GM12875 (cell line): ENCODE results near the gene NOD1.

ENCODE experiments used
- H3K4me3 ChIP-seq: one replicate; pipeline ENCODE4 v1.5.1; 2011; ENCODE audit warnings: low read depth, low read length, control low read depth
- CTCF ChIP-seq: IDR thresholded peaks from 2 replicates; pipeline ENCODE4 v1.5.1; 2011; ENCODE audit warnings: low read depth, mild to moderate bottlenecking, control low read depth, inconsistent platforms, low read length, moderate library complexity, borderline replicate concordance; ENCODE audit not compliant: insufficient read depth

NOD1 gene

DNA sequence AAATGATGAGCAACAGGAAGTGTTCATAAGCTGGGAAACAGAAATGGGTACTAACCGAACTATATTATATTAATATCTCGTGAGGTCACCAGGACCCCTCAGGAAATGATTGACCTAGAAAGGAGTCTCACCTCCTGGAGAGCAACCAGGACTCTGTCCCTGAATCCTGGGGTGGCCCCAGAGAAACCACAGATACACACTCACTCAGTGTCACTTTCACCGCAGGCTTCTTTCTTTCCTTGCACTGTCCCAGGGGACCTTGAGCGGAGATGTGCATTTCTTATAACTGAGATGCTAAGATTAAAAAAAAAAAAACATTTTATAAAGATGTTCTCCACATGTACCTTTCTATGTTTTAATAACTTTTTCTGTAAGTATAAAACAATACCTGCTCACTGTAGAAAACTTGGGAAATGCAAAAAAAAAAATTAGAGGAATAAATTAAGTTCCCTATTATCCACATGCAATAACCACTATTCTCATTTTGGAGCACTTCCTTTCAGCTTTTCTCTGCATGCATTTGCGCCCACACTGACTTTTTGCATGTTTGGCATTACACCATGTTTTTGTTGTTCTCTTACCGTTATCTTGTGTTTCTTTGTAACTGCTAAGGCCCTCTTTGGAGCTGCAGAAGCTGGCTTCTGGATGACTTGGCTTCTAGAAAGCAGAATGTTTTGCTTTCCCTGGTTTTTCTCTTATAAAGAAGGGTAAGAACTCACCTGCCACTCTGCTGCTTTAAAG, 15.0 kb downstream of the NOD1 start:
- H3K4me3 ChIP-seq: no peak overlapping the region
- TF ChIP-seq CTCF: no peak

DNA sequence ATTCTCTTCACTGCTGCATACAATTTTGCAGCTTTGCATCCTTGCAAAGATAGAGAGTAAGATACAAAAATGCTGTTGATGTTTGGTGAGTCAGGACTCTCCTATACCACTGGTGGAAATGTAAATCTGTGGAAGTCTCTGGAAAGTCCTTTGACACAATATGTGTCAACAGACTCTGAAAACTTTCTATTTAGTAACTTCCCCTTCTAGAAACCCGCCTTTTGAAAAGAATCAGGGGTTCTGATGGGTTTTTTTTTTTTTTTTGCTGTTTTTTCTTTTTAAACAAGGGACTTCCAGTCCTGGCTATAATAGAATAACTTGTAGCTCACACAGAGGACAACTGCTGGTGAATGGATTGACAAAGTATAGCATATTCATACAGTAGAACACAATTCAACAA, 16.4 kb downstream of the NOD1 start:
- no peak for TF ChIP-seq CTCF
- no peak overlapping the region for H3K4me3 ChIP-seq

DNA sequence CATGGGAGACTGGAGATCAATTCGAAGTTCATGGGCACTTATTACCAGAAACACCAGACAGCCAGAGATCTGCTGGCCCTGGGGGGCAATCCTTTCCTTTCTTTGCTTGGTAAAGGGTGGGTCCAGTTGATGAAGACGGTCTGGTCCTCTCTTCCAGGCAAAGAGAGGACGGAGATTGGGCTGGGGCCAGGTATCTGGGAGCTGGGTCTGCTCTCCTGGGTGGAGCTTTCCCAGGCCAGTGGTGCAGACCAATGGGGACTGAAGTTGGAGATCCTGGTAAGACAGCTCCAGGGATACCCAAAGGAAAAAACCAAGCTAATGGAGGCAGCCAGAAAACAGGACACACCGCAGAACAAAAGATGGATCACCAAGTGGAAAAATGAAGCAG, 18.3 kb downstream of the NOD1 start:
- H3K4me3 ChIP-seq: no peak overlapping the region

DNA sequence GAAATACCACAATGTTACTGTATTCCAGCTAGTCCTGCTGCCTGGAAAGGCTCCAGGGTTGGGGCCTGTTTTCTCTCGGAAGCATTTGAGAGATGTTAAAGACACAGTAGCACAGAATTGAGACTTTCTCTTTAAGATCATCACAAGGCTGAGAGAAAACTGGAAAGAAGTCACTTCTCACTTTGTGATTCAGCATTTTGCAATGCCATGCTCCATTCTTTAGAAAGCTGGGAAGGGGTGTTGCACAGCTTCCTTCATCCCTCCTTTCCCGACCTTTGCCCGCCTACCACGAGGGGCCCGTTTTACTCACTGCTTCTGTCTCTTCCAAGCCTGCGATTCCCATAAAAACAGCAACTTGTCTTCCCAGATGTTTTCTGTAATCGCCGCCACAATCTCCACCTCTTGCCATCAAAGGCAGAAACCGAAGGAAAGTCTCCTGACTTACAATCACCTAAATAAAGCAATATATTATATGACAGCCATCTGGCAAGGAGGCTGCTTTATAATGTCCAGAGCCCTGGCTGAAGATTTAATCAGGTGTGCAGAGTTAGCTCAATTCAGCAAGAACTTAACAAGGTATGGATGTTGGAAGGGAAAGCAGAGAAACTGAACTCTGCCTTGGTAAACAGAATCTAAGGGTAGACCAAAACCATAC, 18.9 kb downstream of the NOD1 start:
- no peak for TF ChIP-seq CTCF
- H3K4me3 ChIP-seq: no peak overlapping the region

More for the DNA sequence above, 18.3 kb downstream of the NOD1 start:
- TF ChIP-seq CTCF: no peak

GRCh38 chr7:30458311-30458710, 20.3 kb downstream of the NOD1 start:
- TF ChIP-seq CTCF: no peak

DNA sequence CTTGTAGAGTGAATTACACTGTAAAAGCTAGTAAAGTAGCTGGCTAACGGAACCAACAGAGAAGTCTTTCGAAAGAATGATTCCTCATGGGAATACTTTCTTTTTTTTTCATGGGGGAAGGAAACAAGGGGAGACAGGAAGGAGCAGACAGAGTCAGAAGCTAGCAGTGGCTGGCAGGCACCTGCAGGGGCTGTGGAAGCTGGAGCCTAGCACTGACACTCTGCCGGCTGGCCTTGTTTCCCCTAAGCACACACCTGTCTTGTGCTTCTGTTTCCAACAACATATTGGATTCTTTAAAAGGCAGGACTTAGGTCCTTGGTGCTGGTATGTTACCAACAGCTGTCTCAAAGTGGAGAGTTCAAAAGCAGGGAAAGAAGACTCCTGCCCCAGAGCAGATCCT, 24.7 kb downstream of the NOD1 start:
- no peak overlapping the region for H3K4me3 ChIP-seq
- TF ChIP-seq CTCF: no peak

More at GRCh38 chr7:30458311-30458710, 20.3 kb downstream of the NOD1 start:
- H3K4me3 ChIP-seq: no peak overlapping the region

GRCh38 chr7:30453016-30453415, 25.6 kb downstream of the NOD1 start:
- TF ChIP-seq CTCF: no peak
- H3K4me3 ChIP-seq: no peak overlapping the region
